ENCODE results near the gene CNOT8.
A peak's percentile ranks its signal among the peaks of the same experiment; 100 is the strongest.

Gene CNOT8

GRCh38 chr5:154865466-154866184 lies 7.2 kb downstream of the CNOT8 start:
- no peak overlapping the region for H3K4me3 Mint-ChIP-seq
- CTCF ChIA-PET: no interaction called here
- peaks cover 54% of the 10 kb centered on the region for H3K36me3 Mint-ChIP-seq
- no peak for DNase-seq
- H3K4me1 Mint-ChIP-seq: peaks cover 45% of the 10 kb centered on the region
- H3K27ac Mint-ChIP-seq: no peak overlapping the region
- H3K27me3 Mint-ChIP-seq: no peaks in the 10 kb centered on the region
- H3K9me3 Mint-ChIP-seq: no peaks in the 10 kb centered on the region

- no peak for DNase-seq
- no peaks in the 10 kb centered on the region for H3K9me3 Mint-ChIP-seq
- CTCF ChIA-PET: no interaction called here
- H3K27ac Mint-ChIP-seq: no peak overlapping the region
- H3K36me3 Mint-ChIP-seq: peaks cover 60% of the 10 kb centered on the region
- peaks cover 33% of the 10 kb centered on the region for H3K4me1 Mint-ChIP-seq
- H3K4me3 Mint-ChIP-seq: no peak overlapping the region
- no peaks in the 10 kb centered on the region for H3K27me3 Mint-ChIP-seq
These were observed 8.4 kb downstream of the CNOT8 start for GRCh38 chr5:154866841-154867240.

DNA sequence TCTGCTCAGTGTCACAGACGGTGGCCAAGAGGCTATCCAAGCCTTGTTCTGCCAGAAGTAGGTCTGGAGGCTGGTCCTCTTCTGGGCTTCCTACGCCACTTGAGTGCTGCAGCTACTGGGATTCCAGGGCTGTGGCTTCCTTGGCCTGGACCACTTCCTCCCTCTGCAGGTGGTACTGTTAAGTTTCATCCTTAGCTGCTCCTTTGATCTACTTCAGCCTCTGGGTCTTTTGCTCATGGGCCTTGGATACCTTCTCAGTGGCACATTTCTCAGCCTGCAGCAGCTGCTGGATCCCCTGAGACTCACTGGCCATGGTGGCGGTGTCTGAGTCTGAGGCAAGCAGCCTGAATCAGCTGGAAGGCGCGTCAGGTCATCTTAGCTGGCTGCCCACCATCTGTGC lies 10.3 kb downstream of the CNOT8 start:
- peaks cover 17% of the 10 kb centered on the region for H3K4me1 Mint-ChIP-seq
- no peak overlapping the region for H3K27ac Mint-ChIP-seq
- no peak overlapping the region for H3K4me3 Mint-ChIP-seq
- CTCF ChIA-PET: interaction anchor here (0.8 to 1.4 kb wide), 4 partner anchors 31 to 218 kb away, joined by 3 to 4 read pairs (median 3); no protein-coding TSS in a partner anchor
- no peaks in the 10 kb centered on the region for H3K27me3 Mint-ChIP-seq
- no peaks in the 10 kb centered on the region for H3K9me3 Mint-ChIP-seq
- peak; percentile 43 for DNase-seq
- H3K36me3 Mint-ChIP-seq: peaks cover 62% of the 10 kb centered on the region

DNA sequence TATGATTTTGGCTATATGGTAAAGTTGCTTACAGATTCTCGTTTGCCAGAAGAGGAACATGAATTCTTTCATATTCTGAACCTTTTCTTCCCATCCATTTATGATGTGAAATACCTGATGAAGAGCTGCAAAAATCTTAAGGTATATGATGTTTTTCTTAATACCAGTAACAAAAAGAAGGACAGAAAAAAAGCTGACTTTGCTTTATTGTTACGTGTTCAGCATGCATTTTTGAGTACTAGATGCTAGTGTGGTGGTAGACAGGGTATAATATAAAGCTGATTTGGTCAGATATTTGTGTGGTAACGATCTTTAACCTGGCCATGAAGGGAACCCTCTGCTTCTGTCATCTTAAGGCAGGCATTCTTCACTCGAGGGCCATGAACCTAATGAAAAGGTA lies 13.3 kb downstream of the CNOT8 start:
- DNase-seq: no peak
- H3K36me3 Mint-ChIP-seq: peaks cover 66% of the 10 kb centered on the region
- no peaks in the 10 kb centered on the region for H3K27me3 Mint-ChIP-seq
- peaks cover 9% of the 10 kb centered on the region for H3K4me1 Mint-ChIP-seq
- no peak overlapping the region for H3K4me3 Mint-ChIP-seq
- peaks cover 2% of the 10 kb centered on the region for H3K9me3 Mint-ChIP-seq
- H3K27ac Mint-ChIP-seq: no peak overlapping the region
- CTCF ChIA-PET: interaction anchor here (0.6 kb wide), 1 partner anchor 12 kb away, joined by 3 read pairs; no protein-coding TSS in a partner anchor

DNA sequence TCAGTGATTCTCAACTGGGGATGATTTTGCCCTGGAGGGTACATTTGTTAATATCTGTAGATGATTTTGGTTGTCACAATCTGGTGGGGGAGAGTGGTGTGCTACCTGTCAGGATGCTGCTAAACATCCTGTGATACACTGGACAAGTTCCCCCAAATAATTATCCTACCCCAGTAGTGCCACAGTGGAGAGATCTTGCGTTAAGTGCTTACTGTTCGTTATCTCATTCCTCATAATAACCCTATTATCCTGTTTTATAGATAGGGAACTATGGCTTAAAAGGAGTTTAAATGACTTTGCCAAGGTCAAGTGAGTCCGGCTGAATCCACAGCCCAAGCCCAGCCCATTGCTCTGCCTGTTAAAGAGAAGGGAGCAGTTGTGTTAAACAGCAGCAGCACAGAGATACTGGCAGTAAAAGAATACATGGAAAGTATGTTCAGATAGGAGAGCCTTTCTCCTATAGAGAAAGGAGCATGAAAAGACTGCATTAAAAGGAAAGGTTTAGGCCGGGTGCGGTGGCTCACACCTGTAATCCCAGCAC lies 15.4 kb downstream of the CNOT8 start:
- no peak overlapping the region for H3K4me3 Mint-ChIP-seq
- H3K27me3 Mint-ChIP-seq: no peaks in the 10 kb centered on the region
- peaks cover 71% of the 10 kb centered on the region for H3K36me3 Mint-ChIP-seq
- CTCF ChIA-PET: no interaction called here
- no peak for DNase-seq
- H3K4me1 Mint-ChIP-seq: peaks cover under 1% of the 10 kb centered on the region
- no peak overlapping the region for H3K27ac Mint-ChIP-seq
- H3K9me3 Mint-ChIP-seq: peaks cover 15% of the 10 kb centered on the region

GRCh38 chr5:154878642-154879335 lies 20.4 kb downstream of the CNOT8 start:
- H3K27ac Mint-ChIP-seq: no peak overlapping the region
- peaks cover 30% of the 10 kb centered on the region for H3K9me3 Mint-ChIP-seq
- peaks cover 76% of the 10 kb centered on the region for H3K36me3 Mint-ChIP-seq
- CTCF ChIA-PET: no interaction called here
- no peaks in the 10 kb centered on the region for H3K4me1 Mint-ChIP-seq
- no peak overlapping the region for H3K4me3 Mint-ChIP-seq
- H3K27me3 Mint-ChIP-seq: no peaks in the 10 kb centered on the region
- DNase-seq: no peak

GRCh38 chr5:154881986-154882385 lies 23.6 kb downstream of the CNOT8 start:
- peaks cover 45% of the 10 kb centered on the region for H3K9me3 Mint-ChIP-seq
- DNase-seq: no peak
- no peak overlapping the region for H3K4me3 Mint-ChIP-seq
- no peaks in the 10 kb centered on the region for H3K27me3 Mint-ChIP-seq
- CTCF ChIA-PET: no interaction called here
- H3K36me3 Mint-ChIP-seq: peaks cover 79% of the 10 kb centered on the region
- H3K4me1 Mint-ChIP-seq: no peaks in the 10 kb centered on the region
- H3K27ac Mint-ChIP-seq: no peak overlapping the region

DNA sequence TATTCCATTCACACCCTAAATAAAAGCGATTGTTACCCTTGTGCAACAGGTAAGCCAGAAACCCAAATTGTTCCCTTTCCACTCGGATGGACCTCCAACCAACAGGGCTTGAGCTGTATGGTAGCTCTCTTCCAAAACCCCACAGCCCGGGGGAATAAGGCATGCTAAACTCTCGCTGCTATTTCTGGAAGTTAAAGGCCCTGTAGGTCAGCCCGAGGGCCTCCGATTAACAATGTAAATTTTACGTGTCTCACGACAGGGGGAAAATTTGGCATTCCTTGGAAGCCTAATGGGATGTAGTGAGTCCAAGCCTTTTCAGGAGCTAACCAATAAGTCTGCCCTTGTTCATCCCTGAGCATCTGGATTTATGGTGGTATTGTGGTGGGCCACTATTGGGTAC lies 26.0 kb downstream of the CNOT8 start:
- Mint-ChIP-seq H3K4me3 (no peak overlapping the region), H3K4me1 (no peaks in the 10 kb centered on the region), H3K36me3 (peaks cover 81% of the 10 kb centered on the region), H3K27me3 (no peaks in the 10 kb centered on the region), H3K9me3 (peaks cover 30% of the 10 kb centered on the region), H3K27ac (no peak overlapping the region)
- CTCF ChIA-PET: no interaction called here
- DNase-seq: no peak

DNA sequence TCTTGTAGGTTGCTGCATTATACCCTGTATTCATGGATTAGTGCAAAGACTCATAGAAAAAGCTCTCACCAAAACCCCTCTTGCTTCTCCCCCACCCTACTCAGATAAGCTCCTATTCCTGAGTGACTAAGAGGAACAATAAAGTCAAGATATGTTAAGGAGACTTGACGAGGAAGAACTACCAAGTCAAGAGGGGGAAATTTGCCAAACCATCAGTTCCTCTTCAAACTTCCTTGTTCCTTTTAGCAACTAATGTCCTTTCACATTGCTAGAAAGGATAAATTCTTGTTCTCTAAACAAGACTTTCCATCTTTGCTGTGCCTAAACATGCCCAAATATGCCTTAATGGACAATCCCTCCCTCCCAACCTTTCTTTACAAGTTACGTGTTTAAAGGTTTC lies 27.0 kb downstream of the CNOT8 start:
- CTCF ChIA-PET: no interaction called here
- Mint-ChIP-seq H3K4me3 (no peak overlapping the region), H3K36me3 (peaks cover 78% of the 10 kb centered on the region), H3K4me1 (no peaks in the 10 kb centered on the region), H3K27me3 (no peaks in the 10 kb centered on the region), H3K27ac (no peak overlapping the region), H3K9me3 (peaks cover 22% of the 10 kb centered on the region)
- DNase-seq: no peak

DNA sequence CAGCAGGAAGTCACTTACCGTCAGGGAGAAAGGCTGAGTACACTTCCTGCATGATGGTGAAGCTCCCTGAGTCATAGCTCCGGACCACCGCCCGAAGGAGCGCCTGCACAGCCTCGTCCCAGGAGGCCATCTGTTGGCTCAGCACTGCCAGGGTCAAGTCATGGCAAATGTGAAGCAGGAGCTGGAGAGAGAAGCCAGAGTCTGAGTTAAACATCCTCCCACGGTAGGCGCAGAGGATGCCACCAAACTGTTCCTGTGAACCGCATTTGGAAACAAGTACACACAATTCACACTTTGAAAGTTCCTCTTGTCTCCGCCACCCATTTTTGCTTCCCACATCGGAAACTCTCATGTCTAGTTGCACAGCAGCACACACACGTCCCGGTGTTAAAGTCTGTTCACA lies 33.9 kb downstream of the CNOT8 start:
- CTCF ChIA-PET: no interaction called here
- H3K27ac Mint-ChIP-seq: no peak overlapping the region
- H3K36me3 Mint-ChIP-seq: peaks cover 63% of the 10 kb centered on the region
- H3K9me3 Mint-ChIP-seq: no peaks in the 10 kb centered on the region
- H3K4me3 Mint-ChIP-seq: no peak overlapping the region
- no peaks in the 10 kb centered on the region for H3K27me3 Mint-ChIP-seq
- H3K4me1 Mint-ChIP-seq: peaks cover 6% of the 10 kb centered on the region
- no peak for DNase-seq

GRCh38 chr5:154893381-154893780 lies 35.0 kb downstream of the CNOT8 start:
- H3K4me3 Mint-ChIP-seq: no peak overlapping the region
- H3K36me3 Mint-ChIP-seq: peaks cover 61% of the 10 kb centered on the region
- H3K27ac Mint-ChIP-seq: peak overlapping the region; percentile 17
- no peaks in the 10 kb centered on the region for H3K9me3 Mint-ChIP-seq
- H3K4me1 Mint-ChIP-seq: peaks cover 6% of the 10 kb centered on the region
- CTCF ChIA-PET: interaction anchor here (0.6 kb wide), 1 partner anchor 155 kb away, joined by 4 read pairs; no protein-coding TSS in a partner anchor
- H3K27me3 Mint-ChIP-seq: no peaks in the 10 kb centered on the region
- DNase-seq: no peak

- Mint-ChIP-seq H3K36me3 (peaks cover 56% of the 10 kb centered on the region), H3K9me3 (no peaks in the 10 kb centered on the region), H3K27me3 (no peaks in the 10 kb centered on the region), H3K27ac (no peak overlapping the region), H3K4me3 (no peak overlapping the region), H3K4me1 (peaks cover 6% of the 10 kb centered on the region)
- CTCF ChIA-PET: no interaction called here
- DNase-seq: no peak
These were observed 37.5 kb downstream of the CNOT8 start for GRCh38 chr5:154895606-154896561.

- H3K27me3 Mint-ChIP-seq: no peaks in the 10 kb centered on the region
- H3K27ac Mint-ChIP-seq: no peak overlapping the region
- H3K4me1 Mint-ChIP-seq: peaks cover 6% of the 10 kb centered on the region
- no peaks in the 10 kb centered on the region for H3K9me3 Mint-ChIP-seq
- no peak overlapping the region for H3K4me3 Mint-ChIP-seq
- CTCF ChIA-PET: no interaction called here
- peaks cover 50% of the 10 kb centered on the region for H3K36me3 Mint-ChIP-seq
- no peak for DNase-seq
These were observed 38.2 kb downstream of the CNOT8 start for GRCh38 chr5:154896562-154897165.

- Mint-ChIP-seq H3K36me3 (peaks cover 52% of the 10 kb centered on the region), H3K4me3 (no peak overlapping the region), H3K27ac (no peak overlapping the region), H3K9me3 (no peaks in the 10 kb centered on the region), H3K27me3 (no peaks in the 10 kb centered on the region), H3K4me1 (peaks cover 3% of the 10 kb centered on the region)
- no peak for DNase-seq
- CTCF ChIA-PET: no interaction called here
These were observed 39.8 kb downstream of the CNOT8 start for GRCh38 chr5:154898210-154898609.

All from activated naive CD4-positive, alpha-beta T cell treated with anti-CD3 and anti-CD28 coated beads, Interleukin-2, amount 10 ng/mL, durations not matched to agents 7 days and 5 days (primary cell).